NCI-H146 (cell line): ENCODE data around the gene TPD52L2.
A peak's percentile ranks its signal among the peaks of the same experiment; 100 is the strongest.
"Not testable (repeated sequence)": the region's sequence is repeated elsewhere in the genome, so short reads cannot be mapped to it uniquely, and the experiment has no call there.

ENCODE experiments used
- DNase-seq: peaks from one replicate; lab custom pipeline; 2025; lab: John Stamatoyannopoulos, UW

The TPD52L2 gene

GRCh38 chr20:63855363-63856097, 9.5 kb upstream of the TPD52L2 start:
- DNase-seq: no peak

- no peak for DNase-seq
Measured at GRCh38 chr20:63856098-63856511, 9.0 kb upstream of the TPD52L2 start.

- no peak for DNase-seq
Measured at GRCh38 chr20:63857764-63858392, 7.2 kb upstream of the TPD52L2 start.

GRCh38 chr20:63858393-63859165, 6.5 kb upstream of the TPD52L2 start:
- peak; percentile 45 for DNase-seq

GRCh38 chr20:63859166-63859699, 5.8 kb upstream of the TPD52L2 start:
- no peak for DNase-seq

- DNase-seq: no peak
Measured at GRCh38 chr20:63860325-63861051, 4.6 kb upstream of the TPD52L2 start.

GRCh38 chr20:63861365-63861934, 3.6 kb upstream of the TPD52L2 start, which contains the start of gene ABHD16B:
Gene ABHD16B (plus strand): TSS chr20:63861498. CDS start chr20:63861541, 43 bp downstream.
- no peak for DNase-seq

- no peak for DNase-seq
Measured at GRCh38 chr20:63861981-63862901, 2.8 kb upstream of the TPD52L2 start.

GRCh38 chr20:63863021-63863797, 1.9 kb upstream of the TPD52L2 start:
- no peak for DNase-seq

GRCh38 chr20:63863798-63864544, 1.1 kb upstream of the TPD52L2 start:
- peak; percentile 84 for DNase-seq

GRCh38 chr20:63864545-63864977, 509 bp upstream of the TPD52L2 start:
- no peak for DNase-seq

GRCh38 chr20:63867042-63867441, 2.0 kb downstream of the TPD52L2 start:
- DNase-seq: not testable (repeated sequence)

- DNase-seq: no peak
Measured at GRCh38 chr20:63868264-63868663, 3.2 kb downstream of the TPD52L2 start.

- no peak for DNase-seq
Measured at GRCh38 chr20:63873477-63873971, 8.5 kb downstream of the TPD52L2 start.

- not testable (repeated sequence) for DNase-seq
Measured at GRCh38 chr20:63874241-63874640, 9.2 kb downstream of the TPD52L2 start.

GRCh38 chr20:63876489-63877036, 11.5 kb downstream of the TPD52L2 start:
- no peak for DNase-seq

- DNase-seq: no peak
Measured at GRCh38 chr20:63877755-63878470, 12.8 kb downstream of the TPD52L2 start.
